ENCODE measurements around the gene MFGE8.
A peak's percentile ranks its signal among the peaks of the same experiment; 100 is the strongest.

Gene MFGE8

GRCh38 chr15:88881775-88882174 is 31.4 kb downstream of the MFGE8 start:
- no peak overlapping the region for H3K4me3 ChIP-seq (ENCODE audit: low read depth, low read length)
- DNase-seq (ENCODE audit: low read depth), result no peak
- in situ Hi-C loops (cut with HindIII; ENCODE audit: low sequenced_read_pairs), result no loop called here
- no peak for TF ChIP-seq CTCF (IDR thresholded peaks at IDR 0.05; ENCODE audit: low read depth, low read length, missing control alignments)

- H3K4me3 ChIP-seq (ENCODE audit: low read depth, low read length), result no peak overlapping the region
Measured at GRCh38 chr15:88880944-88881740, 32.0 kb downstream of the MFGE8 start.

GRCh38 chr15:88878720-88879184 is 34.4 kb downstream of the MFGE8 start:
- in situ Hi-C loops (cut with HindIII; ENCODE audit: low sequenced_read_pairs), result no loop called here
- TF ChIP-seq CTCF (IDR thresholded peaks at IDR 0.05; ENCODE audit: low read depth, low read length, missing control alignments), result peak; percentile 80
- DNase-seq (ENCODE audit: low read depth), result no peak
- no peak overlapping the region for H3K4me3 ChIP-seq (ENCODE audit: low read depth, low read length)

More at GRCh38 chr15:88880944-88881740, 32.0 kb downstream of the MFGE8 start:
- no peak for TF ChIP-seq CTCF (IDR thresholded peaks at IDR 0.05; ENCODE audit: low read depth, low read length, missing control alignments)
- in situ Hi-C loops (cut with HindIII; ENCODE audit: low sequenced_read_pairs), result no loop called here
- DNase-seq (ENCODE audit: low read depth), result no peak

GRCh38 chr15:88877906-88878305 is 35.3 kb downstream of the MFGE8 start:
- in situ Hi-C loops (cut with HindIII; ENCODE audit: low sequenced_read_pairs), result no loop called here
- DNase-seq (ENCODE audit: low read depth), result no peak
- no peak for TF ChIP-seq CTCF (IDR thresholded peaks at IDR 0.05; ENCODE audit: low read depth, low read length, missing control alignments)
- no peak overlapping the region for H3K4me3 ChIP-seq (ENCODE audit: low read depth, low read length)

GRCh38 chr15:88877415-88877814 is 35.8 kb downstream of the MFGE8 start:
- no peak for DNase-seq (ENCODE audit: low read depth)
- no peak overlapping the region for H3K4me3 ChIP-seq (ENCODE audit: low read depth, low read length)
- in situ Hi-C loops (cut with HindIII; ENCODE audit: low sequenced_read_pairs), result no loop called here
- no peak for TF ChIP-seq CTCF (IDR thresholded peaks at IDR 0.05; ENCODE audit: low read depth, low read length, missing control alignments)

GRCh38 chr15:88876573-88876972 is 36.6 kb downstream of the MFGE8 start:
- no peak for DNase-seq (ENCODE audit: low read depth)
- TF ChIP-seq CTCF (IDR thresholded peaks at IDR 0.05; ENCODE audit: low read depth, low read length, missing control alignments), result no peak
- in situ Hi-C loops (cut with HindIII; ENCODE audit: low sequenced_read_pairs), result no loop called here
- no peak overlapping the region for H3K4me3 ChIP-seq (ENCODE audit: low read depth, low read length)
